GM21423 (cell line): ENCODE results near the gene RBMY1B.
A peak's percentile ranks its signal among the peaks of the same experiment; 100 is the strongest.
"Not testable (repeated sequence)": the region's sequence is repeated elsewhere in the genome, so short reads cannot be mapped to it uniquely, and the experiment has no call there.

Source experiments
- ATAC-seq: cut with Tn5 transposase; IDR thresholded peaks from one replicate; pipeline ENCODE4 v1.9.1; 2021; ENCODE audit warnings: mild to moderate bottlenecking, moderate library complexity; ENCODE audit not compliant: unreplicated experiment

The RBMY1B gene

GRCh38 chrY:21511038-21511437, at the start of gene RBMY1B:
TSS of gene RBMY1B (plus strand) at chrY:21511338. CDS start at chrY:21513351, 2,013 bp downstream.
- not testable (repeated sequence) for ATAC-seq

GRCh38 chrY:21462915-21463314, 48.2 kb upstream of the RBMY1B start:
- ATAC-seq, result not testable (repeated sequence)

- ATAC-seq, result no peak
Measured at GRCh38 chrY:21482967-21483366, 28.2 kb upstream of the RBMY1B start.

- not testable (repeated sequence) for ATAC-seq
Measured at GRCh38 chrY:21534579-21534978, 23.4 kb downstream of the RBMY1B start, which contains the start of gene RBMY1A1. TSS of gene RBMY1A1 (plus strand) at chrY:21534879. CDS start at chrY:21536892, 2,013 bp downstream.

GRCh38 chrY:21559316-21559984, 48.3 kb downstream of the RBMY1B start:
- ATAC-seq, result peak; percentile 81
